NCI-H146 treated with DMSO at 0.1 percent for 48 hours (cell line): ENCODE results near the gene ZNF536.

Source experiments
- DNase-seq: peaks from one replicate; lab custom pipeline; 2025; ENCODE audit not compliant: unreplicated experiment; lab: John Stamatoyannopoulos, UW

Gene ZNF536

GRCh38 chr19:30555791-30556110 lies 183.6 kb downstream of the ZNF536 start:
- no peak for DNase-seq

- no peak for DNase-seq
Measured at GRCh38 chr19:30556230-30556711, 184.1 kb downstream of the ZNF536 start.

- DNase-seq, result no peak
Measured at GRCh38 chr19:30557212-30557611, 185.0 kb downstream of the ZNF536 start.

GRCh38 chr19:30557927-30558557 lies 185.9 kb downstream of the ZNF536 start:
- DNase-seq, result no peak

- no peak for DNase-seq
Measured at GRCh38 chr19:30558793-30559192, 186.6 kb downstream of the ZNF536 start.

GRCh38 chr19:30559446-30559845 lies 187.3 kb downstream of the ZNF536 start:
- DNase-seq, result no peak

- no peak for DNase-seq
Measured at GRCh38 chr19:30562981-30563380, 190.8 kb downstream of the ZNF536 start.

GRCh38 chr19:30563691-30564090 lies 191.5 kb downstream of the ZNF536 start:
- no peak for DNase-seq

GRCh38 chr19:30564551-30565011 lies 192.4 kb downstream of the ZNF536 start:
- DNase-seq, result no peak

- DNase-seq, result no peak
Measured at GRCh38 chr19:30565636-30566035, 193.5 kb downstream of the ZNF536 start.

GRCh38 chr19:30566681-30567420 lies 194.7 kb downstream of the ZNF536 start:
- no peak for DNase-seq

GRCh38 chr19:30567536-30568232 lies 195.5 kb downstream of the ZNF536 start:
- no peak for DNase-seq

- no peak for DNase-seq
Measured at GRCh38 chr19:30570194-30570593, 198.0 kb downstream of the ZNF536 start.

GRCh38 chr19:30577551-30578105 lies 205.4 kb downstream of the ZNF536 start:
- no peak for DNase-seq

GRCh38 chr19:30579419-30579818 lies 207.2 kb downstream of the ZNF536 start:
- no peak for DNase-seq

- no peak for DNase-seq
Measured at GRCh38 chr19:30580673-30581072, 208.5 kb downstream of the ZNF536 start.

- DNase-seq, result no peak
Measured at GRCh38 chr19:30584090-30584489, 211.9 kb downstream of the ZNF536 start.

- DNase-seq, result no peak
Measured at GRCh38 chr19:30587869-30588268, 215.7 kb downstream of the ZNF536 start.

GRCh38 chr19:30590596-30591229 lies 218.5 kb downstream of the ZNF536 start:
- DNase-seq, result no peak

- no peak for DNase-seq
Measured at GRCh38 chr19:30593356-30593755, 221.2 kb downstream of the ZNF536 start.
